ENCODE measurements around the gene HOXD9. TPM values are rescaled to one million over a fixed set of nuclear protein-coding genes. Genes with fewer than 3 reads are reported as not detected.

HOXD9 gene
- total and polyA plus RNA-seq, 2 of the 8 experiments (the other 6 are each of a cell fraction or from before 2014, with no cell fraction given), result not detected

DNA sequence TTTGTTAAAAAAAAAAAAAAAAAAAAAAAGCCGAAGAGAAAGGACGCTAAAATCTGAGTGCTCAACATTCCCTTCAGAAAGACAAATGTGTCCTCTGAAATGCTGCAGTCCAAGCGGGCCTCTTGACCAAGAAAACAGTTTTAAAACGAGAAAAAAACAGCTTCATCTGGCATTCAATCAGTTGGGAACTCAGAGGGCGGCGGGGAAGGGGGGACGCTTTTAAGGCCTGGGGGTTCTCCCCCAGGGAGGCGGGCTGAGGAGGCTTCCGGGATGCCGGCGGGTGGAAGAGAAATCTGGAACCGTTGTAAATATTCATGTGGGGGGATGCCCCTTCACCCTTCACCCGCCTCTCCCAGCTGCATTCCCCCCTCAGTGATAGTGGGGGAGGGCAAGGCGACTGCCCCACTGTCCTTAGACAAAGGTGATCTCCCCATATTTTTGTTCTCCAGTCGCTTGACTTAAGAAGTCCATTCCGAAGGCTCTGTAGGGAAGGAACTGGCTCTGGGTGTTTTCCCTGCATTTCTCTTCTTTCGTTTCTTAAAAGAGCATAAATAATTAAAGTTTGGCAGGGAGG, 18.7 kb upstream of the HOXD9 start:
- Histone ChIP-seq H2BK12ac (ENCODE audit: low read depth, low read length) (no peak overlapping the region), H3K56ac (replicated peaks; ENCODE audit: insufficient read length, low read depth, low read length) (no peak overlapping the region), H3K9ac (replicated peaks in 1 of 4; ENCODE audit: extremely low read depth in 1 of 4, low read depth in 3 of 4, low read length in 3 of 4) (no peak overlapping the region), H3K79me2 (ENCODE audit: control insufficient read depth in 1 of 2, insufficient read depth in 2 of 2, low read length in 2 of 2) (no peaks in the 10 kb centered on the region), H4K8ac (ENCODE audit: extremely low read depth, insufficient read depth, low read length) (no peak overlapping the region), H3K79me1 (ENCODE audit: low read depth, low read length) (no peaks in the 10 kb centered on the region), H3K4me2 (ENCODE audit: insufficient read depth in 1 of 2, low read depth in 2 of 2, low read length in 2 of 2) (peak overlapping the region in 1 of 2 experiments; percentile 42; a peak in 1 of 4 replicates), H3K23me2 (ENCODE audit: low read depth, low read length) (0 out of 2 replicates have a peak, but pooled peaks cover 2% of the 10 kb centered on the region), H3K23ac (ENCODE audit: insufficient read length) (no peak overlapping the region), H3K36me3 (ENCODE audit: control insufficient read depth in 2 of 4, insufficient read depth in 4 of 4, low read length in 3 of 4) (peaks cover 0 to 4% (median 0%) of the 10 kb centered on the region in 4 experiments; a peak in 1 of 8 replicates), H2BK15ac (ENCODE audit: low read length) (no peak overlapping the region), H4K20me1 (replicated peaks in 1 of 2; ENCODE audit: control insufficient read depth in 1 of 2, insufficient read depth in 2 of 2, low read length in 2 of 2) (peaks cover 8 to 43% of the 10 kb centered on the region in 2 experiments), H3K27me3 (replicated peaks in 1 of 4; ENCODE audit: control insufficient read depth in 3 of 4, extremely low read depth in 1 of 4, insufficient read depth in 3 of 4, low read length in 3 of 4) (peaks cover 98 to 99% (median 99%) of the 10 kb centered on the region in 4 experiments), H2AK5ac (ENCODE audit: low read depth, low read length) (no peak overlapping the region), H2BK20ac (ENCODE audit: low read length) (no peak overlapping the region), H2BK5ac (ENCODE audit: low read depth, low read length) (no peak overlapping the region), H2AFZ (ENCODE audit: low read length) (no peak overlapping the region), H2BK120ac (replicated peaks; ENCODE audit: low read depth, low read length) (no peak overlapping the region), H3K18ac (ENCODE audit: extremely low read depth, low read length) (no peak overlapping the region), H4K5ac (ENCODE audit: insufficient read length, low read depth, low read length) (no peak overlapping the region), H3K27ac (ENCODE audit: low read depth, low read length) (no peak overlapping the region), H3K9me3 (ENCODE audit: insufficient read depth in 2 of 2, low read depth in 1 of 2, low read length in 1 of 2) (no peaks in the 10 kb centered on the region), H4K91ac (replicated peaks; ENCODE audit: insufficient read length, low read length) (no peak overlapping the region), H3K4ac (replicated peaks; ENCODE audit: insufficient read length, low read depth, low read length) (no peak overlapping the region), H3K4me1 (replicated peaks in 1 of 4; ENCODE audit: control insufficient read depth in 3 of 4, insufficient read depth in 4 of 4, low read length in 3 of 4) (peaks cover 0 to 27% (median 14%) of the 10 kb centered on the region in 4 experiments; a peak in 6 of 7 replicates), H3K14ac (ENCODE audit: insufficient read length) (no peak overlapping the region), H3K4me3 (ENCODE audit: extremely low read depth in 1 of 4, insufficient read depth in 2 of 4, low read depth in 3 of 4, low read length in 4 of 4) (peak overlapping the region in 1 of 4 experiments; percentile 50; a peak in 2 of 8 replicates)
- POLR2A ChIA-PET (ENCODE audit: partially characterized antibody), result interaction anchor here (1.0 to 1.6 kb wide), 3 partner anchors 9 to 84 kb away, joined by 3 to 6 read pairs (median 4); no protein-coding TSS in a partner anchor
- no peak for FAIRE-seq
- DNase-seq (ENCODE audit: low read depth in 1 of 2, low spot score in 2 of 2), result peak in 1 of 2 experiments; percentile 55
- WGBS, 2 experiments (ENCODE audit: extremely low coverage in 1 of 2, insufficient coverage in 1 of 2, insufficient read length in 1 of 2, insufficient replicate concordance in 2 of 2, low coverage in 1 of 2, low lambda C conversion rate in 2 of 2, missing lambda C conversion rate in 1 of 2), result 4% methylated on average over 7 of the region's 17 CpGs; no CpG with 5 or more reads in 1 of the 2 experiments
- peak; percentile 54 for TF ChIP-seq RNF2 (IDR thresholded peaks at IDR 0.05; ENCODE audit: borderline replicate concordance, low read depth, low read length, missing control alignments, poor library complexity, severe bottlenecking)
- no peak for TF ChIP-seq TAF7 (optimal IDR thresholded peaks at IDR 0.05; ENCODE audit: borderline replicate concordance, low read depth, low read length)
- peak; percentile 40; the same call in 1 of the 2 replicates for TF ChIP-seq CBX8 (IDR thresholded peaks at IDR 0.05; ENCODE audit: borderline replicate concordance, low read depth, low read length)
- TF ChIP-seq RFX5 (IDR thresholded peaks at IDR 0.05; ENCODE audit: borderline replicate concordance, low read depth, low read length), result no peak
- CTCF ChIA-PET (ENCODE audit: partially characterized antibody), result interaction anchor here (0.6 to 4.6 kb wide), 10 partner anchors 7 to 33 kb away, joined by 3 to 20 read pairs (median 8); partner anchors contain the start of gene HOXD10
